ENCODE data around the gene SIN3A.
"Not testable (repeated sequence)": the region's sequence is repeated elsewhere in the genome, so short reads cannot be mapped to it uniquely, and the experiment has no call there.

The SIN3A gene

DNA sequence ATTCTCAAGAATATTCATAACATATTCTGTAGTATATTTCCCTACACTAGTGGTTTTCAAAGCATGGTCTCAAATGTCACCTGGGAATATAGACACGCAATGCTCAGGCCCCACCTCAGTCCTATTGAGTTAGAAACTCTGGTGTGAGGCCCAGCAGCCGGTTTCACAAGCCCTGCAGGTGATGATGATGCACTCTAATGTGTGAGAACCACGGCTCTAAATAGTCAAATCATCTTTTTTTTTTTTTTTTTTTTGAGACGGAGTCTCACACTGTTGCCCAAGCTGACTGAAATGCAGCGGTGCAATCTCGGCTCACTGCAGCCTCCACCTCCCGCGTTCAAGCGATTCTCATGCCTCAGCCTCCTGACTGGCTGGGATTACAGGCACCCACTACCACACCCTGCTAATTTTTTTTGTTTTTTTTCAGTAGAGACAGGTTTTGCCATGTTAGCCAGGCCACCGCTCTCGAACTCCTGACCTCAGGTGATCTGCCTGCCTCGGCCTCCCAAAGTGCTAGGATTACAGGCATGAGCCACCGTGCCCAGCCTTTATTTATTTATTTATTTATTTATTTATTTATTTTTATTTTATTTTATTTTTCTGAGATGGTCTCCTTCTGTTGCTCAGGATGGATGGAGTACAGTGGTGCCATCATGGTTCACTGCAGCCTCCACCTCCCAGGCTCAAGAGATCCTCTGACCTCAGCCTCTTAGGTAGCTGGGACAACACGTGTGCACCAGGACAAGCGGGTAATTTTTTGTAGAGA lies 117.7 kb downstream of the SIN3A start:
- not testable (repeated sequence) for DNase-seq (ENCODE audit: low read depth in 2 of 2)

DNA sequence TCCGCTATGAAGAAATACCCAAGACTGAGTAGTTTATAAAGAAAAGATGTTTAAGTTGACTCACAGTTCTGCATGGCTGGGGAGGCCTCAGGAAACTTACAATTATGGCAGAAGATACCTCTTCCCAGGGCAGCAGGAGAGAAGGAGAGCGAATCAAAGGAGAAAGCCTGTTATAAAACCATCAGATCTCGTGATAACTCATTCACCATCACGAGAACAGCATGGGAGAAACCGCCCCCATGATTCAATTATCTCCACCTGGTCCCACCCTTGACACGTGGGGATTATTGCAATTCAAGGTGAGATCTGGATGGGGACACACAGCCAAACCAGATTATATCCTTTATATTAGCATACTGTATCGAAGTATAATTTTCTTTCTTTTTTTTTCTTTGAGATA lies 119.4 kb downstream of the SIN3A start:
- DNase-seq (ENCODE audit: low read depth in 2 of 2), result not testable (repeated sequence)

- DNase-seq (ENCODE audit: low read depth in 2 of 2), result no peak
These were observed 121.9 kb downstream of the SIN3A start for GRCh38 chr15:75329571-75329970.

DNA sequence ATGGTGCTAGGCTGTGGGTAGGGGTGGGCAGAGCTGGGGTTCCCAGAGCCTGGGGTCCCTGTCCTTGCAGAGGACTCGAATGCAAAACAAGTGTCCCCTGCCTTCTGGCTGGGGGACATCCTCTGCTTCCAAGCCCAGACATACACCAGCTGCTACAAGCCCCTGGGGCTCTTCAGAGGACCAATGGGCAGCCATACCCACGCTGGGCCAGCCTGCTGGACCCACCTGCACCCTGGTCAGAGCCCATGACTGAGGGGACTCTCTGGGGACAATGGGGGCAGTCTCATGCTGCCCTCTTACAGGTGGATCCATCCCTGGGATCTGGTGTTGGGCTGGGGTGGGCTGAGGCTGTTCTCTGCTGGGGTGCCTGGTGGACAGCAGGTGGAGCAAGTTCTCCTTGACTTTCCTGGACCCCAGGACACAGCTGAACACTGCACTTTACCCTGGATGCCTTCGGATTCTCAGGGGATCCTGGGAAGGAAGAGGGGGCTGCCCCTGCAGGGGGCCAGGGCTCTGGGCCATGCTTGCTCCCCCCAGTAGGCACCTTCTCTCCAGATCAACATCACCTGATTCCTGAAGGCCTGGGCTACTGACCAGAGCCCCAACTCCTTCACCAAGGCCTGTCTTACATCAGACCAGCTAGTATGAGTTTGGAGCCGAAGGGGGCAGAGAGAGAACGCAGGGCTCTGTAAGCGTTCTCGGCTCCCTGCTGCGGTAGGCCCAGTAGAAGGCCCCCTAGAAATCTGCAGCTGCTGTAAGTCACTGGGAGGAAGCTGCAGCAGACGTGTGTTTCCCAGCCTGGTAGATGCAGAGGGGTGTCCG lies 122.8 kb downstream of the SIN3A start:
- DNase-seq (ENCODE audit: low read depth in 2 of 2), result no peak

GRCh38 chr15:75327491-75327890 lies 124.0 kb downstream of the SIN3A start:
- no peak for DNase-seq (ENCODE audit: low read depth in 2 of 2)

- no peak for DNase-seq (ENCODE audit: low read depth in 2 of 2)
These were observed 124.5 kb downstream of the SIN3A start for GRCh38 chr15:75327005-75327404.

DNA sequence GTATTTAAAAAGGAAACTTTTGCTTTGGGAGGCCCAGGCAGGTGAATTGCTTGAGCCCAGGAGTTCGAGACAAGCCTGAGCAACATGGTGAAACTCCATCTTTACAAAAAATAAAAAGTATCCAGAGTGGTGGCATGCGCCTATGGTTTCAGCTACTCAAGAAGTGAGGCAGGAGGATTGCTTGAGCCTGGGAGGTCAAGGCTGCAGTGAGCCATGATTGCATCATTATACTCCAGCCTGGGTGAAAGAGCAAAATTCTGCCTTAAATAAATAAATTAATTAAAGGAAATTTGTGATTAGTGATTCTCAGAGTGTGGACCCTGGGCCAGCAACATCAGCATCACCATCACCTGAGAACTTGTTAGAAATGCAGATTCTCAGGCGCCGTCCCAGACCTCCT lies 125.6 kb downstream of the SIN3A start:
- DNase-seq (ENCODE audit: low read depth in 2 of 2), result no peak

DNA sequence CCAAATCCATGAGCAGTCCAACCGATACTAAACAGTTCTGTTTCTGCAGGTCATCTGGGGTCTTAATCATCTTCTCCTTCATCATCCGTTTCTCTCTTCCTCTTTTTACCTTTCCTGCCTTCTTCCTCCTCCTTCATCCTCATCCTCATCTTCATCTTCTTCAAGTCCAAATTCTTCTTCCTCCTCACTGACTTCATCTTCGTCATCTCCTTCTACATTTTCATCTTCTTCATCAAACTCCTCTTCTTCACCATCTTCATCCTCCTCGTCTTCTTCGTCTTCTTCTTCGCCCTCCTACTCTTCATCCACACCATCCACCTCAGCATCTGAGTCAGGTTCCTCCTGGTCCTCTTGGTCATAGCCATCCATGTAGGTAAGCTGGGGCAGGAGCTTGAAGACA lies 129.8 kb downstream of the SIN3A start:
- DNase-seq (ENCODE audit: low read depth in 2 of 2), result no peak

All from stimulated activated CD8-positive, alpha-beta memory T cell treated with anti-CD3 and anti-CD28 coated beads, Interleukin-7, amount 100 ng/mL, for 4 hours (primary cell).